Epithelial cell of proximal tubule (primary cell): ENCODE measurements around the gene GOLGA8J. TPM values are rescaled to one million over a fixed set of nuclear protein-coding genes. Genes with fewer than 3 reads are reported as not detected.
A peak's percentile ranks its signal among the peaks of the same experiment; 100 is the strongest.
"Not testable (repeated sequence)": the region's sequence is repeated elsewhere in the genome, so short reads cannot be mapped to it uniquely, and the experiment has no call there.

Experiments
- DNase-seq: peaks from one replicate; pipeline ENCODE4 v3.0.0-alpha.2; 2011; ENCODE audit warnings: low read depth
- H3K4me3 ChIP-seq: 2 replicates; pipeline ENCODE4 v1.5.1; 2011; ENCODE audit warnings: low read depth, mild to moderate bottlenecking, low read length
- total RNA-seq: library from RNA; depleted of rRNA; stranded (reverse); fragments of >200 nt; gene quantifications from 2 replicates; pipeline ENCODE4 v1.2.3, GENCODE V29; 2015
- TF ChIP-seq, protein P1 (sequence below): conservative IDR thresholded peaks from 2 replicates; pipeline ENCODE4 v1.5.1; 2012; ENCODE audit warnings: low read depth, mild to moderate bottlenecking, low read length

GOLGA8J gene
- total RNA-seq, 1 donor from 2014 or later, result not detected

DNA sequence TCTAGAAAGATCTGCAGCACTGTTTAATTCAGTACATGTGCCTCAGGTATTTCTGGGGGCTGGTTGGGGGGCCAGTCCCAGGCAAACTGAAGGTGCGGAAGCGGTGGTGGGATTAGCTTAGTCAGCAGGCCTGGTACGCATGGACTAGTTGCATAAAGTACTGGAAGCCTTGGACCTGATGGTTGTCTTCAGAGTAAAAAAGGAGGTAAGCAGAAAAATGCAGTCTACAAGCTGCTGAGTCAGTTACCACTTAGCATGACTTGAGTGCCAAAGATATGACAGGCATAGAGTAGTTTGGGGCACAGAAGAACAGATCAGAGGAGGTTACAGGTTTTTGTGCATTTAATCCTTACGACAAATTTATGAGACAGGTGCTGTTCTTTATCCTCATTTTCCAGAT, 19.9 kb upstream of the GOLGA8J start:
- DNase-seq, result no peak
- H3K4me3 ChIP-seq, result no peak overlapping the region
- TF ChIP-seq, protein P1, sequence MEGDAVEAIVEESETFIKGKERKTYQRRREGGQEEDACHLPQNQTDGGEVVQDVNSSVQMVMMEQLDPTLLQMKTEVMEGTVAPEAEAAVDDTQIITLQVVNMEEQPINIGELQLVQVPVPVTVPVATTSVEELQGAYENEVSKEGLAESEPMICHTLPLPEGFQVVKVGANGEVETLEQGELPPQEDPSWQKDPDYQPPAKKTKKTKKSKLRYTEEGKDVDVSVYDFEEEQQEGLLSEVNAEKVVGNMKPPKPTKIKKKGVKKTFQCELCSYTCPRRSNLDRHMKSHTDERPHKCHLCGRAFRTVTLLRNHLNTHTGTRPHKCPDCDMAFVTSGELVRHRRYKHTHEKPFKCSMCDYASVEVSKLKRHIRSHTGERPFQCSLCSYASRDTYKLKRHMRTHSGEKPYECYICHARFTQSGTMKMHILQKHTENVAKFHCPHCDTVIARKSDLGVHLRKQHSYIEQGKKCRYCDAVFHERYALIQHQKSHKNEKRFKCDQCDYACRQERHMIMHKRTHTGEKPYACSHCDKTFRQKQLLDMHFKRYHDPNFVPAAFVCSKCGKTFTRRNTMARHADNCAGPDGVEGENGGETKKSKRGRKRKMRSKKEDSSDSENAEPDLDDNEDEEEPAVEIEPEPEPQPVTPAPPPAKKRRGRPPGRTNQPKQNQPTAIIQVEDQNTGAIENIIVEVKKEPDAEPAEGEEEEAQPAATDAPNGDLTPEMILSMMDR, result no peak

DNA sequence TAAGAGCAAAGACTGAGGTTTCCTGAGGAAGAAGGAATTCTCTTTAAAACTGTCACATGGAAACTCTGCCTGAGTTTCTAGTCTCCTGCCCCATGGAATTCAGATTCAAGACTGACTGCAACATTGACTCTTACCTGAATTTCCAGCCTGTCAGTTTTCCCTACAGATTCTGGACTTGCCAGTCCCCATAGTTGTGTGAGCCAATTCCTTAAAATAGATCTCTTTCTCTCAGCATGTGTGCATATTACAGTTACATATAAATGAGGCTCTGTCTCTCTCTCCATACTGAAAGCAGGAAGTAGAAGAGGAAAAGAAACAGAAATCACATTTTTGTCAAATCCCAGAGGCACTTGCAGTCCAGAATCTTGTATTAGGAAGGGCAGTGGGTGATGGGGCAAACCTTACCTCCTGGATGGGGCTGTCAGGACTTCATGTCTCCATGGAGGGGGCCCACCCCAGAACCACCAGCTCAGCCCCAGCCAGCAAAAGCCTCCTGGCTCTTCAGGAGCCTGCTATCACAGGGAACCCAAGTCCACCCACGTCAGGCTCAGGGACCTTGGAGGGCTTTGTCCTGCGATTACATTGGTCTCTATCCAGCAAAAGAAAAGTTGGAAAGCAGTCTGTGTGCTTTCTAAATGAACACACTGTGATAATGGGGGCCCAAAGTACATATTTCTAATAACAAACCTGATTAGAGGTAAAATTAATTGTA, 18.8 kb upstream of the GOLGA8J start:
- TF ChIP-seq, protein P1, result no peak
- DNase-seq, result no peak
- no peak overlapping the region for H3K4me3 ChIP-seq

DNA sequence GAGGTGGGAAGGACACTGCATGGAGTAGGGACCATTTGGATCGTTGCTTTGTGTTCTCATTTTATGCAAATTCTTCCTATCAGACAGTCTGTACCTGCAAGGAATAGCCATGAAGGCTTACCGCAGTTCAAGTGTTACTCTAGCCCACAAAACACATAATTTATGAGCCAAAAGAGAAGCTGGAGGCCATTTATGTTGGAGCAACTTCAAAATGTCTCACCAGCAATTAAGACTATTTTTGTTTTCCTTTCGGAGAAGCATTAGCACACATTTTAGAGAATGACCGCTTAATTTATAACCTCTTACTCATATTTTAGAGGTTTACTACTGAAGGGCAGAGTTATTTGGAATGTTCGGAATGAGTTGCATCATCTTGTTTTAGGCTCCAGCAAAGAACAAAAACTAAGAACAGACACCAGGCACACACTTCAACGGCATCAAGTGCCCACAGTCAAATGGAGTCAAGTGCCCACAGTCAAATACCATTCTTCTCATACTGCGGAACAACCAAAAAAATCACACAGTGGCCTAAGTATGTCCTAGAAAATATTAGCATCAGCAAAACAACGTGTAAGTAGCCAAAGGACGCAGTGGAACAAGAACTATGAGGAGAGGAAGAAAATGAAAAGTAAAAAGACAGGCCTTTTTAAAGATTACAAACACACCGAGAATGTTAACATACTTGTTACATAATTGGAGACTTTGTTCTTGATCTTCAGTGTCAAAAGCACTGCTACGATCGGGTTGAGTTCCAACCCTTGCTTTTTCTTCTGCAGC, 17.5 kb upstream of the GOLGA8J start:
- H3K4me3 ChIP-seq, result no peak overlapping the region
- TF ChIP-seq, protein P1, result no peak
- DNase-seq, result peak; percentile 91

DNA sequence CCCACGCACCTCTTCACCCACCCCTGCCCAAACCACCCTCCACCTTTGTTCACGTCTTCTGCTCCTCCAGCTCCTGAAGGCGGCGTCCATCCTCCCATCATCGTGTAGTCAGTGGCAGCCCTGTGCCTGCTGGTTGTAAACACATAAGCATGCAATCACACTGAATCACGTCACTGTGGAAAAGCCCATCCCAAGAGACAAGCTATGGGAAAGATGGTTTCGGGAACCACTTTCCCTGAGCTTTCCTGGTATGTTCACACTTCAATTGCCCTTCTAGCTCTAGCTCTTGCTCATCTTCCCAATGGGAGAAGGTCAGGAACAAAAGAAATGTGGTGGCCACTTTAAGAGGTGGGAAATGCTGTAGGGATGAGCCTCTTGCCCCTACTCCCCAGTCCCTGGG, 14.4 kb upstream of the GOLGA8J start:
- no peak for DNase-seq
- TF ChIP-seq, protein P1, result no peak
- H3K4me3 ChIP-seq, result no peak overlapping the region

DNA sequence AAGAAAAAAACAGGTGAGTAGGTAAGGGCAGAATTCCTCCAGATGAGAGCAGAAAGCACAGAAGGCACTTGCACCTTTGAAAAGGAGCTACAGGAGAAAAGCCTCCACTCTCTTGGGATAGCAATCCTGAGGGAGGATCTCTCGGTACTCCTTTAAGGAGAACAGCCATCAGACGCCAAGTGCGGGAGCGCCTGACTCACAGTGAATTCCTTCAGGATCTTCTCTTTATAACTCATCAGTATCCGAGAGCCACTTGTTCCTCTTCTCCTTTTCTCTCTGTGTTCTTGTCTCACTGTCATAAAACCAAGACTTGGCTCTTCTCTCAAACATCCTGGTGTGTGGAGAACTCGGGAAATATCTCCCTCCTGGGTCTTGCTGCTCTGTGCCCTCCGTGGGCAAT, 10.1 kb upstream of the GOLGA8J start:
- DNase-seq, result no peak
- TF ChIP-seq, protein P1, result no peak
- no peak overlapping the region for H3K4me3 ChIP-seq

DNA sequence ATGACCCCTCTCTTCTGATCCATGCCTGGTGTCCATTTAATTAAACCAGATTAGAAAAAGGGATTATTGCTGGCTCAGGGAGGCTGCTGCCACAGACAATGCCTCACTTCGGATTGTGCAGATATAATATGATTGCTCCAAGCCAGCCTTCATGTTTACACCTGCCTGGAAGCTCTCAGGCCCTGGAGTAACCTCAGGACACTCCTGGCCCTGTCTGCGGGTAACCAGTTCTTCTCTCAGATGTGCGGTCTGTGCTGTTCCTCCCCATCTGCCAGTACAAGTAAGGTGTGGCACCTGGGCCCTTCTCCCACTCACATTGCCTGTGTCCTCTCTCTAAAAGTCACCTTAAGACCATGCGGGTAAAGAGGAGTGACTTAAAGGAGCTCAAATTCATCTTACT, 8.8 kb upstream of the GOLGA8J start:
- TF ChIP-seq, protein P1, result no peak
- no peak for DNase-seq
- H3K4me3 ChIP-seq, result no peak overlapping the region

DNA sequence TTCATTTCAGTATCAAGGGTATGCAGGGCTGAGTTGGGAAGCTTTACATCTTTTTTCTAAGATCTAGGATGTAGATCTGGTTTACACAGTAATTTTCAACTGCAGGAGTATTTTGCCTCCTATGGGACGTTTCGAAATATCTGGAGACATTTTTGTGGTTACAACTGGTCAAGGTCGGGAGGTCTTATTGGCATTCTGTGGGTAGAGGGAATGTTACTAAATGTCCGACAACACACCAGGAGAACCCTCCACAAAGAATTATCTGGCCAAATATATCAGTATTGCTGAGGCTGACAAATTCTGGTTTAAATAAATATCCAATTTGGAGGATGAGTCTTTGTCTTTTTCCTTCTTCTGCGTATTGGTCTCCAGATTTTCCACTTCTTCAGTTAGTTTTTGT, 1.9 kb upstream of the GOLGA8J start:
- H3K4me3 ChIP-seq, result not testable (repeated sequence)
- DNase-seq, result peak; percentile 43

DNA sequence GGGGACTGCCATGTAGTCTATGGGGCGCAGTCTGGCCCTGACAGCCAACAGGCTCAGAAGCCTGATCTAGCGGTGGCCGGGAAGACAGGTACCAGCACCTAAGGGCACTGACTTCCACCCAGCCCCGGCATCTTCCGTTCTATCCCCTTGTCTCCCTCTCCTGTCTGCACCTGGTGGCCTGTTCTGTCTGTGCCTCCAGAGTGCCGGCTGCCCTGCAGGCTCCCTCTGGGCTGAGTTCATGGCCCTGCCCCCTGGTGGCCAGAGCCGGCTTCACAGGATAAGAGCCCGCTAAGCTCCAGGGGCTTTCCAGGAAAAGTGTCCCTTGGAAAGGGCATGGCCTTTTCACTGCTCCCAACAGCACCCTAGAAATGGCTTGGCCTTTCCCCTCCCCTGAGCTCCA, 15.1 kb downstream of the GOLGA8J start:
- H3K4me3 ChIP-seq, DNase-seq: not testable (repeated sequence)

DNA sequence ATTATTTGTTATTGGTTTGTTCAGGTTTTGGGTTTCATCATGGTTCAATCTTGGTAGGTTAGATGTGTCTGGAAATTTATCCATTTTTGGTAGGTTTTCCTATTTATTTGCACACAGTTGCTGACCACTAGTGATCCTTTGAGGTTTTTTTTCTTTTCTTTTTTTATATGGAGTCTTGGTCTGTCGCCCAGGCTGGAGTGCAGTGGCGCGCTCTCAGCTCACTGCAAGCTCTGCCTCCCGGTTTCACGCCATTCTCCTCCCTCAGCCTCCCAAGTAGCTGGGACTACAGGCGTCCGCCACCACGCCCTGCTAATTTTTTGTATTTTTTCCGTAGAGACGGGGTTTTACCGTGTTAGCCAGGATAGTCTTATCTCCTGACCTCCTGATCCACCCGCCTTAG, 20.1 kb downstream of the GOLGA8J start:
- not testable (repeated sequence) for H3K4me3 ChIP-seq, DNase-seq

DNA sequence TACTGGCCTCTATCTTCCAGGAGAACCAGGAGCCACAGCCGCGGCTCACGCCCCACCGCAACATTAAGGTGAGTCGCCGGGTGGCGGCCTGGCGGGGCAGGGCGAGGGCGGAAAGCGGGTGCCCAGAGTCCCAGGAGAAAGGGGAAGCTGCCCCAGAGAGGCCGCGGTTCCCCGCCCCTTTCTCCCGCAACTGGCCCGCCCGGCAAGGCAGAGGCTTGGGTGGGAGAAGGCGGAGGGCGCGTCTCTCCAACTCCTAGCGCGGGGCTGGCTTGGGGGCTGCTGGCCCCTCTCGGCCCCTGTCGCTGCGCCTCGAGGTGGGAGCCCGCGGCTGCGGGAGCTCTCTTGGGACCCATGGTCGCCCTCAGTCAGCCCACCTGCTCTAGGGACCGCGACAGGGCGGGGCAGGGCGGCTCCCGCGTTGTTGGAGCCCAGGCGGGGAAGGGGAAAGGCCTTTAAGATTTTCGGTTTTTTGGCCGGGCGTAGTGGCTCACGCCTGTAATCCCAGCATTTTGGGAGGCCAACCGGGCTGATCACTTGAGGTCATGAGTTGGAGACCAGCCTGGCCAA, 21.3 kb downstream of the GOLGA8J start:
- not testable (repeated sequence) for DNase-seq
- peak overlapping the region; percentile 49 for H3K4me3 ChIP-seq

DNA sequence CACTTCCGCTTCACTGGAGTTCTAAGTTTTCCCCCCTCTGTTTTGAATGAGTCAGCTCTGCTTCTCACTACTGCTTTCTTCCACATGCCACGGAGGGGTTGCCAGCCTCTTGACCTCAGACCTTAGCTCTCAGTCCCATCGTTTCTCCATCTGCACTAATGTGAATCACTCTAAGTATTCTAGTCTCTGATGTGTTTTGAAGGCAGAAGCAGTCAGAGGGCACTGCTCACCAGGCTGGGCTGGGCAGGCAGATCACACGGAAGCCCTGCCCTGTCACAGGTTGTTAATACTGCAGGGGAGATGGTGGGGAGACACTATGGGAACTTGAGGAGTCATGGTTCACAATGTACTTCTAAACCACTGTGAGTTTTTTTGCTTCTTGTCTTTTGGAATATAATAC, 27.8 kb downstream of the GOLGA8J start:
- H3K4me3 ChIP-seq, DNase-seq: not testable (repeated sequence)
